ENCODE data around the gene PARD3B.
A peak's percentile ranks its signal among the peaks of the same experiment; 100 is the strongest.

Gene PARD3B

DNA sequence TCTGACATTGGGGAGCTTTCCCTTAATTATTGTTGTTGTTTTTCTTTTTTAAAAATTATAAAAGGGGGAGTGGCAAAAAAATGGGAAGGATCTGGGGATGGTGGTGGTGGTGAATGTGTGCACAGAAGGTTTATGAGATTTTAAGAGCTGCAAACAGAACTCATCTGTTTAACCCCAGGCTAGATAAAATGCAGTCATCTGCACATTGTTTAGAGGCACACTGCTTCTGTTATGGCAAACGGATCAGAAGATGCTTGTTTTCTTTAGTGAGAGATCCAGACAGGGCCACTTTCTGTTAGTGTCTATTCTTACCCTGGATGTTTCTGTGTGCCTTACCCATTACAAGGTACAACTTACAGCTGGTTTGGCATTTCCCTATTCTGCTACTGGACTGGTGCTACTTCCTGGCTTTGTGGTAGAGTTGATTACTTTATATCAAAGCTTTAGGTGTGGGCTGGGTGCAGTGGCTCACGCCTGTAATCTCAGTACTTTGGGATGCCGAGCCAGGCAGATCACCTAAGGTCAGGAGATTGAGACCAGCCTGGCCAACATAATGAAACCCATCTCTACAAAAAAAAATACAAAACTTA is 1068.8 kb downstream of the PARD3B start:
- TF ChIP-seq, protein P1, sequence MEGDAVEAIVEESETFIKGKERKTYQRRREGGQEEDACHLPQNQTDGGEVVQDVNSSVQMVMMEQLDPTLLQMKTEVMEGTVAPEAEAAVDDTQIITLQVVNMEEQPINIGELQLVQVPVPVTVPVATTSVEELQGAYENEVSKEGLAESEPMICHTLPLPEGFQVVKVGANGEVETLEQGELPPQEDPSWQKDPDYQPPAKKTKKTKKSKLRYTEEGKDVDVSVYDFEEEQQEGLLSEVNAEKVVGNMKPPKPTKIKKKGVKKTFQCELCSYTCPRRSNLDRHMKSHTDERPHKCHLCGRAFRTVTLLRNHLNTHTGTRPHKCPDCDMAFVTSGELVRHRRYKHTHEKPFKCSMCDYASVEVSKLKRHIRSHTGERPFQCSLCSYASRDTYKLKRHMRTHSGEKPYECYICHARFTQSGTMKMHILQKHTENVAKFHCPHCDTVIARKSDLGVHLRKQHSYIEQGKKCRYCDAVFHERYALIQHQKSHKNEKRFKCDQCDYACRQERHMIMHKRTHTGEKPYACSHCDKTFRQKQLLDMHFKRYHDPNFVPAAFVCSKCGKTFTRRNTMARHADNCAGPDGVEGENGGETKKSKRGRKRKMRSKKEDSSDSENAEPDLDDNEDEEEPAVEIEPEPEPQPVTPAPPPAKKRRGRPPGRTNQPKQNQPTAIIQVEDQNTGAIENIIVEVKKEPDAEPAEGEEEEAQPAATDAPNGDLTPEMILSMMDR (IDR thresholded peaks at IDR 0.05; ENCODE audit: unreplicated experiment in 3 of 3), result no peak
- Mint-ChIP-seq H3K27ac (peak overlapping the region; percentile 2 to 76 (median 23)), H3K36me3 (ENCODE audit: low read depth) (peaks cover 6% of the 10 kb centered on the region), H3K27me3 (ENCODE audit: low read depth) (no peaks in the 10 kb centered on the region), H3K4me1 (peaks cover 75% of the 10 kb centered on the region), H3K9me3 (no peaks in the 10 kb centered on the region), H3K4me3 (no peak overlapping the region)

DNA sequence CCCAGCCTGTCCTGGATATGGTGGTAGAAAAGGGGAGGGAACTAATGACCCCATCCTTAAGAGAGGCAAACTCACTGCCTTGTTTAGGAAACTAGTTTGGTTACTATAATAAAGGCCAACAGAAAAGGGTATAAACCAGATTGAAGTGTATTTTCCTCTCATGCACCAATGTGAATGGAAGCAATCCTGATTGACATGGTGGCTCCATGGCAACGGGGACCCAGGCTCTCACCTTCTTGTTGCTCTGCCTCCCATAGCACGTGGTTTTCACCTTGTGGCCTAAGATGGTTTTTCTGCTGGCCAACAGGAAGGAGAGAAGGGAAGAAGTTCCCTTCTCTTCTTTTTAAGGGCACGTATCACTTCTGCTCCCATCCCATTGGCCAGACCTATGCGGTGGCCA is 1069.7 kb downstream of the PARD3B start:
- TF ChIP-seq, protein P1 (IDR thresholded peaks at IDR 0.05; ENCODE audit: unreplicated experiment in 3 of 3), result no peak
- Mint-ChIP-seq H3K27ac (no peak overlapping the region), H3K4me1 (peaks cover 73% of the 10 kb centered on the region), H3K36me3 (ENCODE audit: low read depth) (peaks cover 6% of the 10 kb centered on the region), H3K27me3 (ENCODE audit: low read depth) (no peaks in the 10 kb centered on the region), H3K9me3 (no peaks in the 10 kb centered on the region), H3K4me3 (no peak overlapping the region)

DNA sequence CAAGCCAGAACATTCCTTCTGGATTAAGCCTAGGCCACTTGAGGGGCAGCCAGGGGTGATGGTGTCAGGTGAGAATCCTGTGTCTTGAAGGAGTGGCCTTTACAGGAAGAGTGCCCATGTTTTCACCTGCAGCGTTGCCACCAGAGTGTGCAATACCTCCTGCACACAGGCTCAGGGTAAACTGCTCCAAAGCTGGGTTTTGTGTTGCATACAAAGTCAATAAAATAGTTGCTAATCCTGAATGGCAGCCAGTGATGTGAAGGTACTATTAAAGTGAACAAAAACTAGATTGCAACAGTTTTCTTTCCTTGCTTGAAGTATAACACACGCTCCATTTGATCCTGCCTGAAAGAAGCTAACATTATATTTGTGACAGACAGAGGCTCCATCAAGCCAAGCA is 1072.6 kb downstream of the PARD3B start:
- TF ChIP-seq, protein P1 (IDR thresholded peaks at IDR 0.05; ENCODE audit: unreplicated experiment in 3 of 3), result no peak
- H3K36me3 Mint-ChIP-seq (ENCODE audit: low read depth), result peaks cover 6% of the 10 kb centered on the region
- no peaks in the 10 kb centered on the region for H3K27me3 Mint-ChIP-seq (ENCODE audit: low read depth)
- peaks cover 65% of the 10 kb centered on the region for H3K4me1 Mint-ChIP-seq
- H3K27ac Mint-ChIP-seq, result peak overlapping the region in 2 of 3 experiments; percentile 0 to 28
- no peaks in the 10 kb centered on the region for H3K9me3 Mint-ChIP-seq
- H3K4me3 Mint-ChIP-seq, result no peak overlapping the region

DNA sequence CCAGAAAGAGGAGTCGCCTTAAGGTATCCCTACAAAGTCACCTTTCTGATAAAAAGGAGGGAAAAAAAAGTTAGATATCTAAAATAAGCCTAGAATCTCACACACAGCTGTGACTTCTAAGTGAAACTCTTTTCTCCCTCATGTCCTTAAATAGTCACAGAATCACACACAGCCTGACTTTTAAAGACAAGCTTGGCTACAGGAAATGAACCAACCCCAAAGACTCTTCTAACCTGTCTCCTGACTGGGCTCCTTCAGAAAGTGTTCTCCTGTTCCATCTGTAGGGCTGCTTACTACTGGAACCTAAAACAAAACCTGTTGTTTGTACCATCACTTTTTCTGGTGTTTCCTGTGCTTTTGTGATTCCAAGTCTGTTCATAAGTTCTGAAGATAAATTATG is 1074.3 kb downstream of the PARD3B start:
- peaks cover 10% of the 10 kb centered on the region for H3K36me3 Mint-ChIP-seq (ENCODE audit: low read depth)
- TF ChIP-seq, protein P1 (IDR thresholded peaks at IDR 0.05; ENCODE audit: unreplicated experiment in 3 of 3), result no peak
- peaks cover 53% of the 10 kb centered on the region for H3K4me1 Mint-ChIP-seq
- H3K9me3 Mint-ChIP-seq, result peaks cover 3% of the 10 kb centered on the region
- no peak overlapping the region for H3K4me3 Mint-ChIP-seq
- H3K27me3 Mint-ChIP-seq (ENCODE audit: low read depth), result no peaks in the 10 kb centered on the region
- H3K27ac Mint-ChIP-seq, result peak overlapping the region in 1 of 3 experiments; percentile 29

DNA sequence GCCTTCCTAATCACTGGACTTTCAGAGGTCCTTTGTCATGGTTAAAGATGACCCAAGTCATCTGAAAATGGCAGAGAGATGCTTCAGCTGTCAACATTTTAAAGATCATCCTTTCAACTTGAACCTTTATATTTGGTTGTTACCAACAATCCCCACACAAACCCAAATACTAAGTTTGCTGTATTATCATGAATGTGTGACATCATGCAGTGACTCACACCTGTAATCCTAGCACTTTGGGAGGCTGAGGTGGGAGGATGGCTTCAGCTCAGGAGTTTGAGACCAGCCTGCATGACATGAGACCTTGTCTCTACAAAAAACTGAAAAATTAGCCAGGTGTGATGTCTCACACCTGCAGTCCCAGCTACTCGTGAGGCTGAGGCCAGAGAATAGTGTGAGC is 1081.8 kb downstream of the PARD3B start:
- Mint-ChIP-seq H3K4me3 (no peak overlapping the region), H3K4me1 (peaks cover 28% of the 10 kb centered on the region), H3K27me3 (ENCODE audit: low read depth) (no peaks in the 10 kb centered on the region), H3K9me3 (peaks cover 5% of the 10 kb centered on the region), H3K27ac (no peak overlapping the region), H3K36me3 (ENCODE audit: low read depth) (peaks cover 10% of the 10 kb centered on the region)
- TF ChIP-seq, protein P1 (IDR thresholded peaks at IDR 0.05; ENCODE audit: unreplicated experiment in 3 of 3), result no peak

DNA sequence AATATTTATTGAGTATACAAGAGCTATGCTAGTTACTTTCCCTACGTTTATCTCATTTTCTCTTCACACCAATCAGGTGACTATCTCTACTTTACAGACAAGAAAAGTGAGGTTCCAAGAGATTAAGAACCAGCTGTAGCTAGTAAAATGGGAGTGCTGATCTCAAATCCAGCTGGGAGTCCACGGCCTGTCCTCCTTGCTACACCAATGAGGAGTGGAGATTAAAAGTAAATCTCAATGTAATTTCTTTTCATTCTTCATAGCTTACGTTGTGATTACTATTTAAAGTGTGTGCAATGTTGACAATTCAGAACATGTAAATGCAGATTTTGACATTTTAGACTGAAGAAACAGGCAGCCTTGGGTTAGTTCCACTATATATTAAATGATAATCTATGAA is 1083.1 kb downstream of the PARD3B start:
- peaks cover 8% of the 10 kb centered on the region for H3K9me3 Mint-ChIP-seq
- H3K27me3 Mint-ChIP-seq (ENCODE audit: low read depth), result no peaks in the 10 kb centered on the region
- H3K36me3 Mint-ChIP-seq (ENCODE audit: low read depth), result peaks cover 10% of the 10 kb centered on the region
- peak overlapping the region in 2 of 3 experiments; percentile 14 to 18 for H3K27ac Mint-ChIP-seq
- H3K4me1 Mint-ChIP-seq, result peaks cover 28% of the 10 kb centered on the region
- TF ChIP-seq, protein P1 (IDR thresholded peaks at IDR 0.05; ENCODE audit: unreplicated experiment in 3 of 3), result no peak
- H3K4me3 Mint-ChIP-seq, result no peak overlapping the region

All from nephron (organoid).